ENCODE results near the gene DPPA2. TPM values are rescaled to one million over a fixed set of nuclear protein-coding genes. Genes with fewer than 3 reads are reported as not detected.

Gene DPPA2
- polyA plus RNA-seq, 3 donors from 2014 or later = not detected

GRCh38 chr3:109338322-109338721 is 22.0 kb upstream of the DPPA2 start:
- no peak for DNase-seq
- no peaks in the 10 kb centered on the region for H3K36me3 Mint-ChIP-seq
- peak overlapping the region in 1 of 5 donors; percentile 15 for H3K4me3 Mint-ChIP-seq
- H3K9me3 Mint-ChIP-seq = peaks cover 0 to 2% (median 0%) of the 10 kb centered on the region in 6 donors
- peaks cover 2 to 12% (median 2%) of the 10 kb centered on the region in 3 donors for H3K27me3 Mint-ChIP-seq (ENCODE audit: low read depth in 3 of 3)
- H3K27ac Mint-ChIP-seq = no peak overlapping the region
- H3K4me1 Mint-ChIP-seq = peaks cover 12 to 14% of the 10 kb centered on the region in 2 donors

GRCh38 chr3:109337393-109337792 is 21.1 kb upstream of the DPPA2 start, which contains the start of gene DPPA4:
Gene DPPA4 (minus strand): TSS chr3:109337546. CDS start chr3:109337517, 29 bp downstream.
- no peak for DNase-seq
- Mint-ChIP-seq H3K9me3 (peaks cover 0 to 2% (median 0%) of the 10 kb centered on the region in 6 donors), H3K4me3 (peak within 1 kb of the TSS; percentile 80 to 92 (median 85)), H3K27ac (peak within 1 kb of the TSS in 2 of 6 donors; percentile 27 to 75), H3K36me3 (no peaks in the 10 kb centered on the region), H3K27me3 (ENCODE audit: low read depth in 3 of 3) (peaks cover 2 to 12% (median 2%) of the 10 kb centered on the region in 3 donors), H3K4me1 (peaks cover 12 to 14% of the 10 kb centered on the region in 2 donors)

GRCh38 chr3:109336291-109336861 is 20.1 kb upstream of the DPPA2 start:
- peak; percentile 1 to 6 (median 6) for DNase-seq
- Mint-ChIP-seq H3K9me3 (peaks cover 0 to 2% (median 0%) of the 10 kb centered on the region in 6 donors), H3K27ac (peak overlapping the region in 2 of 6 donors; percentile 27 to 75), H3K4me1 (peaks cover 12 to 14% of the 10 kb centered on the region in 2 donors), H3K4me3 (peak overlapping the region; percentile 80 to 92 (median 85)), H3K36me3 (no peaks in the 10 kb centered on the region), H3K27me3 (ENCODE audit: low read depth in 3 of 3) (peaks cover 0 to 12% (median 2%) of the 10 kb centered on the region in 3 donors)

- peaks cover 12 to 14% of the 10 kb centered on the region in 2 donors for H3K4me1 Mint-ChIP-seq
- H3K27ac Mint-ChIP-seq = no peak overlapping the region
- H3K9me3 Mint-ChIP-seq = peaks cover 0 to 2% (median 0%) of the 10 kb centered on the region in 6 donors
- H3K36me3 Mint-ChIP-seq = no peaks in the 10 kb centered on the region
- no peak overlapping the region for H3K4me3 Mint-ChIP-seq
- peaks cover 0 to 12% (median 2%) of the 10 kb centered on the region in 3 donors for H3K27me3 Mint-ChIP-seq (ENCODE audit: low read depth in 3 of 3)
- no peak for DNase-seq
These were observed 18.3 kb upstream of the DPPA2 start for GRCh38 chr3:109334572-109334971.

GRCh38 chr3:109331692-109332091 is 15.4 kb upstream of the DPPA2 start:
- DNase-seq = no peak
- Mint-ChIP-seq H3K4me3 (no peak overlapping the region), H3K27me3 (ENCODE audit: low read depth in 3 of 3) (peaks cover 0 to 4% (median 0%) of the 10 kb centered on the region in 3 donors), H3K4me1 (peaks cover 6% of the 10 kb centered on the region in 2 donors), H3K9me3 (no peaks in the 10 kb centered on the region), H3K36me3 (no peaks in the 10 kb centered on the region), H3K27ac (no peak overlapping the region)

- H3K36me3 Mint-ChIP-seq = no peaks in the 10 kb centered on the region
- H3K4me3 Mint-ChIP-seq = no peak overlapping the region
- H3K4me1 Mint-ChIP-seq = no peaks in the 10 kb centered on the region
- no peaks in the 10 kb centered on the region for H3K9me3 Mint-ChIP-seq
- H3K27me3 Mint-ChIP-seq (ENCODE audit: low read depth in 3 of 3) = no peaks in the 10 kb centered on the region
- H3K27ac Mint-ChIP-seq = no peak overlapping the region
- no peak for DNase-seq
These were observed 14.1 kb upstream of the DPPA2 start for GRCh38 chr3:109330405-109330804.

- H3K9me3 Mint-ChIP-seq = no peaks in the 10 kb centered on the region
- DNase-seq = no peak
- H3K36me3 Mint-ChIP-seq = no peaks in the 10 kb centered on the region
- no peak overlapping the region for H3K4me3 Mint-ChIP-seq
- H3K27ac Mint-ChIP-seq = no peak overlapping the region
- H3K4me1 Mint-ChIP-seq = no peaks in the 10 kb centered on the region
- no peaks in the 10 kb centered on the region for H3K27me3 Mint-ChIP-seq (ENCODE audit: low read depth in 3 of 3)
These were observed 11.9 kb upstream of the DPPA2 start for GRCh38 chr3:109328202-109328601.

GRCh38 chr3:109325657-109326056 is 9.3 kb upstream of the DPPA2 start:
- H3K27ac Mint-ChIP-seq = no peak overlapping the region
- H3K9me3 Mint-ChIP-seq = peaks cover 0 to 2% (median 0%) of the 10 kb centered on the region in 6 donors
- no peaks in the 10 kb centered on the region for H3K36me3 Mint-ChIP-seq
- DNase-seq = no peak
- H3K4me3 Mint-ChIP-seq = no peak overlapping the region
- H3K27me3 Mint-ChIP-seq (ENCODE audit: low read depth in 3 of 3) = no peaks in the 10 kb centered on the region
- no peaks in the 10 kb centered on the region for H3K4me1 Mint-ChIP-seq

- DNase-seq = no peak
- Mint-ChIP-seq H3K36me3 (no peaks in the 10 kb centered on the region), H3K4me3 (no peak overlapping the region), H3K4me1 (no peaks in the 10 kb centered on the region), H3K9me3 (peaks cover 0 to 2% (median 0%) of the 10 kb centered on the region in 6 donors), H3K27me3 (ENCODE audit: low read depth in 3 of 3) (no peaks in the 10 kb centered on the region), H3K27ac (no peak overlapping the region)
These were observed 8.8 kb upstream of the DPPA2 start for GRCh38 chr3:109325109-109325508.

- Mint-ChIP-seq H3K4me3 (no peak overlapping the region), H3K36me3 (no peaks in the 10 kb centered on the region), H3K27me3 (ENCODE audit: low read depth in 3 of 3) (no peaks in the 10 kb centered on the region), H3K27ac (no peak overlapping the region), H3K4me1 (no peaks in the 10 kb centered on the region), H3K9me3 (no peaks in the 10 kb centered on the region)
- DNase-seq = no peak
These were observed 3.3 kb downstream of the DPPA2 start for GRCh38 chr3:109313061-109313460.

- H3K27me3 Mint-ChIP-seq (ENCODE audit: low read depth in 3 of 3) = peaks cover 0 to 2% (median 2%) of the 10 kb centered on the region in 3 donors
- H3K36me3 Mint-ChIP-seq = no peaks in the 10 kb centered on the region
- H3K27ac Mint-ChIP-seq = no peak overlapping the region
- no peak for DNase-seq
- no peaks in the 10 kb centered on the region for H3K9me3 Mint-ChIP-seq
- H3K4me1 Mint-ChIP-seq = no peaks in the 10 kb centered on the region
- H3K4me3 Mint-ChIP-seq = no peak overlapping the region
These were observed 18.8 kb downstream of the DPPA2 start for GRCh38 chr3:109297496-109297895.

- Mint-ChIP-seq H3K4me1 (no peaks in the 10 kb centered on the region), H3K4me3 (no peak overlapping the region), H3K27me3 (ENCODE audit: low read depth in 3 of 3) (peaks cover 0 to 3% (median 2%) of the 10 kb centered on the region in 3 donors), H3K9me3 (no peaks in the 10 kb centered on the region), H3K27ac (no peak overlapping the region), H3K36me3 (no peaks in the 10 kb centered on the region)
- no peak for DNase-seq
These were observed 32.2 kb downstream of the DPPA2 start for GRCh38 chr3:109284071-109284470.

- H3K9me3 Mint-ChIP-seq = no peaks in the 10 kb centered on the region
- H3K4me1 Mint-ChIP-seq = no peaks in the 10 kb centered on the region
- H3K36me3 Mint-ChIP-seq = no peaks in the 10 kb centered on the region
- DNase-seq = no peak
- no peak overlapping the region for H3K27ac Mint-ChIP-seq
- no peak overlapping the region for H3K4me3 Mint-ChIP-seq
- peaks cover 0 to 2% (median 0%) of the 10 kb centered on the region in 3 donors for H3K27me3 Mint-ChIP-seq (ENCODE audit: low read depth in 3 of 3)
These were observed 37.8 kb downstream of the DPPA2 start for GRCh38 chr3:109278546-109278945.

- no peak overlapping the region for H3K4me3 Mint-ChIP-seq
- no peaks in the 10 kb centered on the region for H3K4me1 Mint-ChIP-seq
- H3K27ac Mint-ChIP-seq = no peak overlapping the region
- no peaks in the 10 kb centered on the region for H3K9me3 Mint-ChIP-seq
- H3K27me3 Mint-ChIP-seq (ENCODE audit: low read depth in 3 of 3) = peaks cover 0 to 2% (median 0%) of the 10 kb centered on the region in 3 donors
- no peak for DNase-seq
- no peaks in the 10 kb centered on the region for H3K36me3 Mint-ChIP-seq
These were observed 38.2 kb downstream of the DPPA2 start for GRCh38 chr3:109278141-109278540.

Measured in immature natural killer cell (primary cell).